GM19239 (cell line): ENCODE results near the gene FOXL2NB.

Experiments
- DNase-seq: peaks from one replicate; pipeline ENCODE4 v3.0.0; 2011; ENCODE audit warnings: low spot score; ENCODE audit not compliant: insufficient read length
- FAIRE-seq: peaks from 2 replicates; lab custom pipeline; 2011; peaks lifted over from hg19 to GRCh38; lab: Jason Lieb, UNC

Gene FOXL2NB

DNA sequence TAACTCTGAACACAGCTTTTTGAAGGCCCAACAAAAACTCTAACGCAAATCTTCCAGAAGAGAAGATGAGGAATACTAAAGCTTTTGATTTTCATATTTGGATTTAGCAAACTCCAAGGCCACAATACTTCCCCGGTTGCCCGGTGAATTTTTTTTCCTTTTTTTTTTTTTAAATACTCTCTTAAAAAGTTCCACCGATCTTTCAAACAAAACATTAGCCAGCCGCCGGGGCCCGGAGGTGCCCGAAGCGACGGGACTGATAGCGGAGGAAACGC, 2.4 kb upstream of the FOXL2NB start:
- FAIRE-seq = no peak
- no peak for DNase-seq

- FAIRE-seq (no peak), DNase-seq (no peak)
Observed at GRCh38 chr3:138944929-138945708, 1.9 kb upstream of the FOXL2NB start.

DNA sequence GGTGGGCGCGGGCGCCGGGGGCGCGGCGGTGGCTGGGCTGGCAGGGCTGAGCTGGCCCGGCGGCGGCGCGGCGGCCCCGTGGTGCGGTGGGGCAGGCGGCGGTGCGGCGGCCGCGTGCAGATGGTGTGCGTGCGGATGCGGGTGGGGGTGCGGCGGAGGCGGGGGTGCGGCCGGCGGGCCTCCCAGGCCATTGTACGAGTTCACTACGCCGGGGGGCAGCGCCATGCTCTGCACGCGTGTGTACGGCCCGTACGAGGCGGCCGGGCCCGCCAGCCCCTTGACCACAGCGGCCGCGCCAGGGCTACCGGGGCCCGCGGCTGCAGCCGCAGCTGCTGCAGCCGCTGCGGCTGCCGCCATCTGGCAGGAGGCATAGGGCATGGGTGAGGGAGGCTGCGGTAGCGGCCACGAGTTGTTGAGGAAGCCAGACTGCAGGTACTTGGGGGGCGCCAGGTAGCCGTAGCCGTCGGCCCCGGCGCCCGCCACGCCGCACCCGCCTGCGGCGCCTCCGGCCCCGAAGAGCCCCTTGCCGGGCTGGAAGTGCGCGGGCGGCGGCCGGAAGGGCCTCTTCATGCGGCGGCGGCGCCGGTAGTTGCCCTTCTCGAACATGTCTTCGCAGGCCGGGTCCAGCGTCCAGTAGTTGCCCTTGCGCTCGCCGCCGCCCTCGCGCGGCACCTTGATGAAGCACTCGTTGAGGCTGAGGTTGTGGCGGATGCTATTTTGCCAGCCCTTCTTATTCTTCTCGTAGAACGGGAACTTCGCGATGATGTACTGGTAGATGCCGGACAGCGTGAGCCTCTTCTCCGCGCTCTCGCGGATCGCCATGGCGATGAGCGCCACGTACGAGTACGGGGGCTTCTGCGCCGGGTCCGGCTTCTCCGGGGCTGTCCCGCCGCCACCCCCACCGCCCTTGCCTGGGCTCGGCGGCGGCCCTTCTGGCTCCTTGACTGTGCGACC, 1.0 kb upstream of the FOXL2NB start:
- DNase-seq = no peak
- no peak for FAIRE-seq

- DNase-seq (no peak), FAIRE-seq (no peak)
Observed at GRCh38 chr3:138947495-138948121, 591 bp downstream of the FOXL2NB start.

DNA sequence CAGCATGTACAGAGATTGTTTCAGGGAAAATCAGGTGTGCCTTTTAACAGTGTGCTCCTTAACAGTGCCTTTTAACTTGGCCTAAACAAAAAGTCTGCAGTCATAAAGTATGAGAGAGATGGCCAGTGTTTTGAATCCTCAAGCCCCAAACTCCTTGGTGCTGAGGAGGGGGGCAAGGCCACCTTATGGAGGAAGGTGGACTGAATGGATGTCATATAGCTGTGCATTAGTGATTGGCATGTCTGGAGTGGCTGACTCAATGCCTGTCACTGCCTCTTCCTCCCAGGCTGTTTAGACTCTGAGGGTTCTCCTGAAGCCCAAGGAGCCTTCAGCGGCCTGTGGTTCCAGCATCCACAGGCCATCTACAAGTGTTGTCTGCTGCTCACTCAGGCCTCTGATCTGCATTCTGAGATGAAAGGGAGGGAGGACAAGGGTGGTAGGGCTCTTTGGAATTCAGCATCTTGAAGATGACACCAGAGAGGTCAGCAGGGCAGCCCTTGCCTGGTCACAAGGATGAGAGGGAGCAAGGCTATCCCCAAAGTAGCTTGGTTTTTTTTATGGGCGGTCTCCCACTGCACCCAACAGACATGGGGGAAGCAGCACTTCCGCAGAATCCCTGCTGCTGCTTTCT, 1.5 kb downstream of the FOXL2NB start:
- FAIRE-seq = no peak

GRCh38 chr3:138949002-138949418, 2.0 kb downstream of the FOXL2NB start:
- FAIRE-seq (no peak), DNase-seq (no peak)

More for the DNA sequence above, 1.5 kb downstream of the FOXL2NB start:
- DNase-seq = no peak

DNA sequence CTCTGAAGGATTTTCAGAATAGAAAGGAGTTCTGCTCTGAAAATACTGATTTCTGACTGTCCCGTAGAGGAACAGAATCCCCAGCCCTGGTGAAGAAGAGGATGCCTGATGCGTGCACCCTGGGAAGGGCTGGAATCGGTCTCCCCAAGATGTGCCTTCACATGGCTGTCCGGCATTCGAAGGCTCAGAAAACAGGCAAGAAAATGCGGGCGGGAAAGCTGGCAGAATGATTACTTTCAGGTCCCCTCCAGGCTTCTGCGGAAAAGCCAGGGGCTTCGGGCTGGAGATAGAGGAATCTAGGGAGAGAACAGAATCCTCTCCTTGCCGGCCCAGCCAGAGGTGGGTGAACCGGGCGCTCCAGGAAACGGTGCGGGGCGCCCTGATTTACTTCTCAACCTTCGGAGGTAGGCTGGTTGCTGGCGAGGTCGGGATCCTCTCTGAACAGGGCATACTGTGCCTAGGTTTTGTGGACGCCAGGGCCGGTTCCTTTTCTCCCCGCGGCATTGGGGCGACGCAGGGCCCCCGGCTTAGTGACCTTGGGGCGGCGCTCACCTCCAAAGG, 2.5 kb downstream of the FOXL2NB start:
- no peak for FAIRE-seq
- no peak for DNase-seq

DNA sequence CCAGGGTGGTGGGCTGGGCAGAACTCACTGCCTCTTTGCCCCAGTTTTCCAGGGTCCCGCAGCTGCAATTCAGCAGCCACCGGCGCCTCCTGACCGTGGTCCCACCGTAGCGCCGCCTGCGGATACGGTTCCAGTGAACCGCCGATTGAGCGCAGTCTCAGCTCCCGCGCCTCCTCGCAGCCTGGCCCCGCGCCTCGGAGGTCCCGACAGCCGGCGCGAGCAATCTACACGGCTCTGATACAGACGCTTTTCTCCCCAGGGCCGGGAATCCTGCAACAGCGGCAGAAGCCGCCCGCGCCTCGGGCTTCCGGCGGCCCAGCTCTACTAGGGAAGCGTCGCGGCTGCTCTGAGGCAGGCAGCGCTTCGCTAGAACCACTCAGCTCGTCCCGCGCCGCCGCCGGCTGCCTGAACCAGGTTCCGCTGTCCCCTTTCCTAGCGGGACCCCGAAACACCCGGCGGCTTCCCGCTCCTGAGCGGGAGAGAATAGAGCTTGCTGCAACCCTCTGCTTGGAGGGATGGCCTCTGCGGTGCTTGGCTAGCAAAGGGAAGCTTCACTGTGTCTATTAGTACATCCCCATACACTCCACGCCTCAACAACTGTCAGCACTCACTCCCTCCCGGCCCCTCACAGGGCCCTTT, 3.1 kb downstream of the FOXL2NB start:
- DNase-seq (no peak), FAIRE-seq (no peak)

DNA sequence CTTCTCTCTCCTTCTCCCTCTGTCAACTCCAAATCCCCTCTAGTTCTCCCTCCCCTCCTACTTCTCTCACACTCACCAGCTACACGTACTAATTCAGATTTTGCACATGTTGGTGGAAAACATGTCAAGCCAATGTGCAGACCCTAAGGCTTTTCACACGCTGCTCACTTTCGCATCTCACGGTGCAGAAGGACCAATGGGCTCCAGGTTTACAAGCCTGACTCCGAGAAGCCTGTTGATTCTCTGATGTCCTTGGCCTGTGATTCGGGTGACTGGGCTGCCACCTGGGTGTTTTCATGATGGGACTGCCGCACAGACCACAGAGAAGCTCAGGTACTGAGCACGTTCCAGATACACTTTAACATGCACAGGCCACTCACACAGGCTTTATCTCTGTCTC, 3.7 kb downstream of the FOXL2NB start:
- FAIRE-seq (no peak), DNase-seq (no peak)

DNA sequence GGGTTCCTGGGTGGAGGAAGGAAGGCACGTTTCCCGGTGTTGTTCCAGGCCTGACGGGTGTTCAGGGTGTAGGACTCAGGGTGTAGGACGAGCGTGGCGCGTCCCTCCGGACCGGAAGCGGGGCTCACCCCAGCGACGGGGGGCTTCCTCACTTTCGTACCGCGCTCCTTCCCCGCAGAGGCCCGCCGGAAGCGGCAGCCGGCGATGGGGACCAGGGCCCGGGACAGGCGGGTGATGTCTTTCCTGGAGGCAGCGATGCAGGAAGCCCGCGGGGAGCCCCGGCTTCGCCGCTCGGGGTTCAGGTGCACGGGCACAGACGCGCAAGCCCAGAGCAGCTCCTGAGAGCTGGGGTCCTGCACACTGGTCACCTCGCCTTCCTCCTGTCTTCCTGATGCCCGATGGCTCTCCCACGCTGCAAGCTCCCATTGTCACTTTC, 13.4 kb downstream of the FOXL2NB start:
- FAIRE-seq (no peak), DNase-seq (no peak)

- FAIRE-seq (no peak), DNase-seq (no peak)
Observed at GRCh38 chr3:138962854-138963560, 16.0 kb downstream of the FOXL2NB start.

DNA sequence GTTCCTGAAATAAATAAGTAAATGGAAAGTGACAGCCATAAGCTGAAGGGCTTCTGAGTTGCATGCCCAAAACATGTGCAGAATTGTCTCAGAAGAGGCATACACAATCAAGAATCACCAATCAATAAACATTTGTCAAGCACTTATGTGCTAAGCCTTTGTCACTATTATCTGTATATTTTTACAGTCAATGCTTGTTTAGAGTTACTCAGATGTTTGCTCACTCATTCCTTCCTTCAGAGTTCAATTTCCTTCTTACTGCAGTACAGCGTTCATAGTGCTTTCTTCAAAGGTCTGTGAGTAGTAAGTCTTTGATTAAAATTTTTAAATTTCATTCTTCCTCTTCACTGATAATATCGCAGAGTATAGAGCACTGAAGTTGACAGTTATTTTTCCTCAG, 17.2 kb downstream of the FOXL2NB start:
- no peak for DNase-seq
- no peak for FAIRE-seq

GRCh38 chr3:138964923-138965322, 17.9 kb downstream of the FOXL2NB start:
- DNase-seq = no peak
- FAIRE-seq = no peak

- DNase-seq (no peak), FAIRE-seq (no peak)
Observed at GRCh38 chr3:138971766-138972320, 24.8 kb downstream of the FOXL2NB start.

- FAIRE-seq (no peak), DNase-seq (no peak)
Observed at GRCh38 chr3:138972941-138973340, 25.9 kb downstream of the FOXL2NB start.

DNA sequence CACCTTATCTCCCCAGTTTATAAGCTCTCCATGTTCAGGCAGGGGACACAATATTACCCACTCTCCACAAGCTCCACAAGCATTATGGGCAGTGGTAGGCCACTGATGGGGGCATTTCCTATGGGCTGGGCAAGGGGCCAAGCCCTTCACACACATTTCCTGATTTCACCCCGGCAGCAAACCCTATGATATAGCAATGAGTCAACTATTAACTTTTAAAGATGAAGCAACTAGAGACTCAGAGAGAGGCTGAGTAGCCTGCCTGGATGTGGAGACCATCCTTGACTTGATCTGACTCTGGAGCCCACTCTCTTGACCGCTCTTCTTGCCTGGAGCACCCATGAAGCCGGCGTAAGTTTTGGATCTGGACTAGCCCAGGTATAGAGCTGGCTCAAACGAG, 27.4 kb downstream of the FOXL2NB start:
- FAIRE-seq = no peak

GRCh38 chr3:138975351-138975750, 28.3 kb downstream of the FOXL2NB start:
- no peak for DNase-seq
- no peak for FAIRE-seq

More for the DNA sequence above, 27.4 kb downstream of the FOXL2NB start:
- no peak for DNase-seq

GRCh38 chr3:138976047-138976446, 29.0 kb downstream of the FOXL2NB start:
- FAIRE-seq = no peak

GRCh38 chr3:138984816-138985215, 37.8 kb downstream of the FOXL2NB start:
- FAIRE-seq (no peak), DNase-seq (no peak)

More at GRCh38 chr3:138976047-138976446, 29.0 kb downstream of the FOXL2NB start:
- DNase-seq = no peak
